ENCODE results near the gene HOXD13. TPM values are rescaled to one million over a fixed set of nuclear protein-coding genes. Genes with fewer than 3 reads are reported as not detected.

HOXD13 gene
- total RNA-seq, 1 experiment from 2014 or later, result 0.36 TPM

- Histone ChIP-seq H3K79me2 (ENCODE audit: low read length) (no peaks in the 10 kb centered on the region), H3K27me3 (ENCODE audit: low read length) (peaks cover 43% of the 10 kb centered on the region), H3F3A (ENCODE audit: low read length, unreplicated experiment) (no peaks in the 10 kb centered on the region), H3K9ac (ENCODE audit: low read length) (no peak overlapping the region), H4K20me1 (ENCODE audit: low read length) (no peaks in the 10 kb centered on the region), H3K4me1 (ENCODE audit: insufficient read depth, low read length) (peaks cover 4% of the 10 kb centered on the region; the same call in 1 of the 2 replicates), H3K27ac (ENCODE audit: low read length) (no peak overlapping the region), H3K4me2 (ENCODE audit: low read length) (no peak overlapping the region), H2AFZ (ENCODE audit: low read length) (no peak overlapping the region), H3K36me3 (ENCODE audit: low read depth, low read length) (no peaks in the 10 kb centered on the region), H3K9me2 (replicated peaks; ENCODE audit: low read length) (no peaks in the 10 kb centered on the region), H3K4me3 (ENCODE audit: low read length) (no peak overlapping the region), H3K9me3 (ENCODE audit: low read length) (no peaks in the 10 kb centered on the region)
- BruUV-seq (replicated peaks), result no TSS peak
- POLR2A ChIA-PET (ENCODE audit: unreplicated experiment), result no interaction called here
- intact Hi-C loops (cut with micrococcal nuclease), result no loop called here
- ATAC-seq (no peak), DNase-seq (no peak)
- no peak for TF ChIP-seq EZH2 (IDR thresholded peaks at IDR 0.05; ENCODE audit: low read length, unreplicated experiment)
- TF ChIP-seq CTCF (conservative IDR thresholded peaks at IDR 0.05; ENCODE audit: low read depth, low read length), result no peak
- TF ChIP-seq EZH2phosphoT487 (IDR thresholded peaks at IDR 0.05; ENCODE audit: borderline replicate concordance, low read length), result no peak
- CTCF ChIA-PET, result no interaction called here
Observed at GRCh38 chr2:176081837-176082524, 10.5 kb upstream of the HOXD13 start.

- no peaks in the 10 kb centered on the region for H3K9me3 ChIP-seq (ENCODE audit: low read length)
- H3F3A ChIP-seq (ENCODE audit: low read length, unreplicated experiment), result no peaks in the 10 kb centered on the region
- no peak overlapping the region for H3K4me2 ChIP-seq (ENCODE audit: low read length)
- no peak overlapping the region for H3K27ac ChIP-seq (ENCODE audit: low read length)
- DNase-seq, result no peak
- peaks cover 38% of the 10 kb centered on the region for H3K27me3 ChIP-seq (ENCODE audit: low read length)
- TF ChIP-seq EZH2phosphoT487 (IDR thresholded peaks at IDR 0.05; ENCODE audit: borderline replicate concordance, low read length) (no peak), CTCF (conservative IDR thresholded peaks at IDR 0.05; ENCODE audit: low read depth, low read length) (no peak), EZH2 (IDR thresholded peaks at IDR 0.05; ENCODE audit: low read length, unreplicated experiment) (no peak)
- BruUV-seq (replicated peaks), result no TSS peak
- no peak overlapping the region for H3K9ac ChIP-seq (ENCODE audit: low read length)
- no peaks in the 10 kb centered on the region for H3K79me2 ChIP-seq (ENCODE audit: low read length)
- no peak overlapping the region for H2AFZ ChIP-seq (ENCODE audit: low read length)
- no peaks in the 10 kb centered on the region for H3K9me2 ChIP-seq (replicated peaks; ENCODE audit: low read length)
- CTCF ChIA-PET, result no interaction called here
- H3K36me3 ChIP-seq (ENCODE audit: low read depth, low read length), result no peaks in the 10 kb centered on the region
- ATAC-seq, result no peak
- no peak overlapping the region for H3K4me3 ChIP-seq (ENCODE audit: low read length)
- intact Hi-C loops (cut with micrococcal nuclease), result no loop called here
- no peaks in the 10 kb centered on the region for H4K20me1 ChIP-seq (ENCODE audit: low read length)
- H3K4me1 ChIP-seq (ENCODE audit: insufficient read depth, low read length), result peaks cover 4% of the 10 kb centered on the region; the same call in 1 of the 2 replicates
- POLR2A ChIA-PET (ENCODE audit: unreplicated experiment), result no interaction called here
Observed at GRCh38 chr2:176082525-176082823, 10.0 kb upstream of the HOXD13 start.

- no peak for TF ChIP-seq CTCF (conservative IDR thresholded peaks at IDR 0.05; ENCODE audit: low read depth, low read length)
- TF ChIP-seq EZH2 (IDR thresholded peaks at IDR 0.05; ENCODE audit: low read length, unreplicated experiment), result no peak
- no peak for TF ChIP-seq EZH2phosphoT487 (IDR thresholded peaks at IDR 0.05; ENCODE audit: borderline replicate concordance, low read length)
- no TSS peak for BruUV-seq (replicated peaks)
- Histone ChIP-seq H3K4me3 (ENCODE audit: low read length) (no peak overlapping the region), H3K36me3 (ENCODE audit: low read depth, low read length) (no peaks in the 10 kb centered on the region), H3K4me2 (ENCODE audit: low read length) (no peak overlapping the region), H3K4me1 (ENCODE audit: insufficient read depth, low read length) (peaks cover 9% of the 10 kb centered on the region), H2AFZ (ENCODE audit: low read length) (no peak overlapping the region), H3K9ac (ENCODE audit: low read length) (no peak overlapping the region), H3K27me3 (ENCODE audit: low read length) (peaks cover 34% of the 10 kb centered on the region), H4K20me1 (ENCODE audit: low read length) (no peaks in the 10 kb centered on the region), H3K79me2 (ENCODE audit: low read length) (no peaks in the 10 kb centered on the region), H3F3A (ENCODE audit: low read length, unreplicated experiment) (no peaks in the 10 kb centered on the region), H3K9me3 (ENCODE audit: low read length) (no peaks in the 10 kb centered on the region), H3K9me2 (replicated peaks; ENCODE audit: low read length) (no peaks in the 10 kb centered on the region), H3K27ac (ENCODE audit: low read length) (no peak overlapping the region)
- POLR2A ChIA-PET (ENCODE audit: unreplicated experiment), result no interaction called here
- ATAC-seq, result no peak
- intact Hi-C loops (cut with micrococcal nuclease), result no loop called here
- no peak for DNase-seq
- CTCF ChIA-PET, result no interaction called here
Observed at GRCh38 chr2:176082824-176083751, 9.4 kb upstream of the HOXD13 start.

All from PC-3 (cell line).